ENCODE data around the gene WFS1. TPM values are rescaled to one million over a fixed set of nuclear protein-coding genes. Genes with fewer than 3 reads are reported as not detected.

Gene WFS1
- total and polyA plus RNA-seq, 2 of the 4 experiments (the other 2 are of a cell fraction): 9.7 to 42.4 TPM

DNA sequence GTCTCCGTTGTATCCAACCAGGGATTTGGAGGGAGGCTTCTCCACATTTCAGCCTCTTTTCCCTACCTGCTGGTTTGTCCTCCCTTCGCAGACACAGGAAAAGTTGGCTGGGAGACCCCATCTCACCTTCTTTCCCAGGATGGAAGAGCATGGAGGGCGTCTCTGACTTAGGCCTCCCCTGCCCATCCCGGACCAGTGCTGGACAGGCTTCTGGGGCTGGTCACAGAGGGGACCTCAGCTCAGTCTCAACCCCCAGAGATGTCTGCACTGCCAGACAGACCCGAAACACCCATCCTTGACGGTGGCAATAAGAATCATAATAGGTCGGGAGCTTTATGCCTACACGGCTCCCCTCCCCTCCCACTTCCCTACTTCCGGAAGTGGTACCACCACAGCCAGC lies 1.6 kb downstream of the WFS1 start:
- Histone ChIP-seq H3K14ac (replicated peaks; ENCODE audit: low read depth, low read length) (no peak overlapping the region), H3K9me1 (ENCODE audit: insufficient read depth, low read length) (peaks cover 18% of the 10 kb centered on the region), H4K20me1 (ENCODE audit: insufficient read depth, low read length) (peaks cover 39% of the 10 kb centered on the region), H2BK5ac (ENCODE audit: low read depth, low read length, poor library complexity, severe bottlenecking) (no peak overlapping the region), H2BK15ac (ENCODE audit: low read depth, low read length) (peak overlapping the region; percentile 22; the same call in 1 of the 3 replicates), H3K4me2 (ENCODE audit: low read depth, low read length) (peak overlapping the region; percentile 75; the same call in 1 of the 2 replicates), H3K18ac (ENCODE audit: low read depth, low read length) (no peak overlapping the region), H3K27ac (ENCODE audit: insufficient read depth, low read length) (no peak overlapping the region; the same call in 1 of the 2 replicates), H2BK120ac (ENCODE audit: low read depth, low read length) (no peak overlapping the region), H3K27me3 (ENCODE audit: control insufficient read depth, insufficient read depth, low read length) (peaks cover 2% of the 10 kb centered on the region; the same call in 1 of the 2 replicates), H3K36me3 (ENCODE audit: control insufficient read depth, insufficient read depth, low read length) (peaks cover 3% of the 10 kb centered on the region; the same call in 1 of the 2 replicates), H2BK20ac (ENCODE audit: low read depth, low read length) (no peak overlapping the region), H2AK5ac (ENCODE audit: low read depth, low read length) (peak overlapping the region; percentile 61; the same call in 1 of the 2 replicates), H3K9me3 (ENCODE audit: control insufficient read depth, insufficient read depth, low read length) (no peaks in the 10 kb centered on the region), H4K5ac (ENCODE audit: low read depth, low read length) (no peak overlapping the region), H3K4me3 (ENCODE audit: insufficient read depth, low read depth, low read length) (no peak overlapping the region), H4K91ac (ENCODE audit: insufficient read depth, low read depth, low read length) (peak overlapping the region; percentile 18; the same call in 1 of the 2 replicates), H3K9ac (ENCODE audit: low read depth, low read length) (no peak overlapping the region), H3K56ac (ENCODE audit: extremely low read depth, insufficient read depth, low read length) (no peak overlapping the region), H3K4ac (ENCODE audit: low read depth, low read length) (peak overlapping the region; percentile 65; the same call in 1 of the 2 replicates), H3K23ac (ENCODE audit: low read depth, low read length) (0 out of 2 replicates have a peak overlapping the region, but pooled peaks have one; percentile 65), H2AK9ac (replicated peaks; ENCODE audit: low read depth, low read length, poor library complexity) (peak overlapping the region; percentile 70), H2AFZ (replicated peaks; ENCODE audit: low read length, poor library complexity) (no peak overlapping the region), H3K4me1 (ENCODE audit: control insufficient read depth, insufficient read depth, low read length) (peaks cover 29% of the 10 kb centered on the region), H3K79me1 (ENCODE audit: low read depth in 1 of 2, low read length in 2 of 2) (peaks cover 22 to 52% of the 10 kb centered on the region in 2 experiments), H4K8ac (ENCODE audit: low read depth in 2 of 2, low read length in 2 of 2) (no peak overlapping the region; a peak in 1 of 4 replicates)
- WGBS, 2 experiments (ENCODE audit: extremely low coverage in 2 of 2, insufficient read length in 1 of 2): 80% methylated on average over 3 of the region's 9 CpGs; no CpG with 5 or more reads in 1 of the 2 experiments
- in situ Hi-C loops (cut with MboI; ENCODE audit: low sequenced_read_pairs) (no loop called here), intact Hi-C loops (cut with micrococcal nuclease) (no loop called here), dilution Hi-C loops (cut with HindIII; ENCODE audit: low sequenced_read_pairs, unreplicated experiment) (no loop called here)
- no TSS peak for BruUV-seq (replicated peaks)
- CTCF ChIA-PET: no interaction called here
- DNase-seq: no peak
- no peak for TF ChIP-seq MAFK (IDR thresholded peaks at IDR 0.05; ENCODE audit: low read depth, low read length)
- TF ChIP-seq, protein P1, sequence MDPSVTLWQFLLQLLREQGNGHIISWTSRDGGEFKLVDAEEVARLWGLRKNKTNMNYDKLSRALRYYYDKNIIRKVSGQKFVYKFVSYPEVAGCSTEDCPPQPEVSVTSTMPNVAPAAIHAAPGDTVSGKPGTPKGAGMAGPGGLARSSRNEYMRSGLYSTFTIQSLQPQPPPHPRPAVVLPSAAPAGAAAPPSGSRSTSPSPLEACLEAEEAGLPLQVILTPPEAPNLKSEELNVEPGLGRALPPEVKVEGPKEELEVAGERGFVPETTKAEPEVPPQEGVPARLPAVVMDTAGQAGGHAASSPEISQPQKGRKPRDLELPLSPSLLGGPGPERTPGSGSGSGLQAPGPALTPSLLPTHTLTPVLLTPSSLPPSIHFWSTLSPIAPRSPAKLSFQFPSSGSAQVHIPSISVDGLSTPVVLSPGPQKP (IDR thresholded peaks at IDR 0.05; ENCODE audit: borderline replicate concordance, low read depth, low read length): no peak
- no peak for TF ChIP-seq NFE2L2 (IDR thresholded peaks at IDR 0.05; ENCODE audit: low read depth, low read length)
- no peak for TF ChIP-seq CEBPB (IDR thresholded peaks at IDR 0.05; ENCODE audit: low read depth, low read length)
- no peak for TF ChIP-seq RCOR1 (IDR thresholded peaks at IDR 0.05; ENCODE audit: insufficient replicate concordance, low read length)
- TF ChIP-seq CHD1 (IDR thresholded peaks at IDR 0.05; ENCODE audit: low read depth, low read length): no peak
- no peak for TF ChIP-seq CTCF (conservative IDR thresholded peaks at IDR 0.05; ENCODE audit: low read depth, low read length)
- TF ChIP-seq MAZ (IDR thresholded peaks at IDR 0.05; ENCODE audit: borderline replicate concordance, low read depth, low read length): no peak
- TF ChIP-seq RFX5 (IDR thresholded peaks at IDR 0.05; ENCODE audit: low read depth, low read length): no peak
- no peak for TF ChIP-seq MXI1 (IDR thresholded peaks at IDR 0.05; ENCODE audit: borderline replicate concordance, low read depth, low read length)
- no peak for TF ChIP-seq POLR2A (IDR thresholded peaks at IDR 0.05; ENCODE audit: low read depth, low read length)
- no peak for TF ChIP-seq RAD21 (IDR thresholded peaks at IDR 0.05; ENCODE audit: low read length)
- TF ChIP-seq, protein P2, sequence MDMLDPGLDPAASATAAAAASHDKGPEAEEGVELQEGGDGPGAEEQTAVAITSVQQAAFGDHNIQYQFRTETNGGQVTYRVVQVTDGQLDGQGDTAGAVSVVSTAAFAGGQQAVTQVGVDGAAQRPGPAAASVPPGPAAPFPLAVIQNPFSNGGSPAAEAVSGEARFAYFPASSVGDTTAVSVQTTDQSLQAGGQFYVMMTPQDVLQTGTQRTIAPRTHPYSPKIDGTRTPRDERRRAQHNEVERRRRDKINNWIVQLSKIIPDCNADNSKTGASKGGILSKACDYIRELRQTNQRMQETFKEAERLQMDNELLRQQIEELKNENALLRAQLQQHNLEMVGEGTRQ (IDR thresholded peaks at IDR 0.05; ENCODE audit: low read depth, low read length): no peak
- no peak for TF ChIP-seq FOS (IDR thresholded peaks at IDR 0.05; ENCODE audit: low read depth, low read length)
- TF ChIP-seq SMC3 (IDR thresholded peaks at IDR 0.05; ENCODE audit: low read depth, low read length): no peak
- ATAC-seq (ENCODE audit: low read depth): no peak
- POLR2A ChIA-PET (ENCODE audit: unreplicated experiment): interaction anchor here (0.6 kb wide), 1 partner anchor 35 kb away, joined by 3 read pairs; no protein-coding TSS in a partner anchor

Data from IMR-90 (cell line).